Measurements from ENCODE around the gene BCAP29.

Gene BCAP29

DNA sequence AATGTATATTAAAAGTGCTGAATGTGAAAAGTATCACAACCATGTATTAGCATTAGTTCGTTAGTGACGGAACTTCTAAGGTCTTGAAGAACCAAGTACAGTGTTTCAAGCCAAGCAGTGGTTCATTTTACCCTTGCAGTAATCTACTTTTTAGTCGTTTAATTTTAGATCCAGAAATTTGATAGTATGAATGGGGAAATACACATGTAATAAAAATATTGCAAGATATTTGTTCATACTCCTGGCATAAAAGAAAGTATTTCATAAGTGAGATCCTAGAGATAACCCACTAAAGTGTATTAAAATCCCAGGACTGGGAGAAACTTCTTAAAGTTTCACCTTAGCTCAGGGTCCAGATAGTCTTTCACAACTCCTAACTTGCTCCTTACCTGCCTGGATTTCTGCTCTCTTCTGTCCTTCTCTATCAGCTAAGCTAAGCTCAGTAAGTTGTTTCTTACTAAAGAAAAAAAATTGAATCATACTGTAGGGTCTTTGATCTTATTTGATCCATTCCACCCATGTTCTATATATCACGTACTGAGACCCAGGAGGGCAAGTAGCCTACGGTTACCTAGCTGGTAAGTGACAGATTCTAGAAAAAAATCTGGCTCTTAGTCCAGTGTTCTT lies 1.5 kb downstream of the BCAP29 start:
- no peak for TF ChIP-seq CTCF (IDR thresholded peaks at IDR 0.05; ENCODE audit: control insufficient read depth, insufficient read depth, low read depth, low read length, missing control alignments)
- DNase-seq (ENCODE audit: low read depth): no peak
- no peak overlapping the region; the same call in 1 of the 2 replicates for H3K4me3 ChIP-seq (ENCODE audit: control insufficient read depth, low read depth, low read length)

DNA sequence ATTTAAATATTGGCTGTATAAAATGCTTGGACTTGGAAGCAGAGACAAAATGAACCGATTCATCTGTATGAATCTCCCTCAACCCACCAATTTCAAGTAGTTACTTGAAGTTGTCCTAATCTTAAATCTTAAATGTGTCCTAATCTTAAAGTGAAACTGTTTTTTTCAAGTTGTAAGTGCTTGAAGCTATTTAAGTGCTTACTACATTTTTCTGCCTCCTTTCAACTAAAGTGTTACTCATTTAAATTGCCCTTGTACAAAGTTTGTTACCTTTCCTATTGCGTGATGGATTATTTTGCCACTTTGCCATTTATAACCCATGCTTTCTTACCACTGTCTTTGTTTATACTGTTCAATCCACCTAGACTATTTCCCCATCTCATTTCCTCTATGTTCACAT lies 2.8 kb downstream of the BCAP29 start:
- no peak for TF ChIP-seq CTCF (IDR thresholded peaks at IDR 0.05; ENCODE audit: control insufficient read depth, insufficient read depth, low read depth, low read length, missing control alignments)
- no peak overlapping the region for H3K4me3 ChIP-seq (ENCODE audit: control insufficient read depth, low read depth, low read length)
- DNase-seq (ENCODE audit: low read depth): no peak

DNA sequence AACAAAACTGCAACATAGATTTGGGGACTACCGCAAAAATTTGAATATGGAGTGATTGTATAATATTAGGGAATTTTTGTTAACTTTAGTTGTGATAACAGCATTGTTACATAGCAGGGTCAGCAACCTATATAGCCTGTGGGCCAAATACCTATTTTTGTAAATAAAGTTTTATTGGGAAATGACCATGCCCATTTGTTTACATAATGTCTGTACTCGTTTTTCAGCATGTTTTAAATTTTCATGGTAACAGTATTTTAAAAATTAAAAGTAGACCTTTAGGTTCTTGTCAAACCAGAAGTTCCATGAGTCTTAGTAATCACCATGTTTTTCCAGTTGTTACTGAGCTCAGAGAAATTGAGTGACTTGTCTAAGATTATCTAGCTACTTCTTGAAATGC lies 4.7 kb downstream of the BCAP29 start:
- H3K4me3 ChIP-seq (ENCODE audit: control insufficient read depth, low read depth, low read length): no peak overlapping the region
- no peak for TF ChIP-seq CTCF (IDR thresholded peaks at IDR 0.05; ENCODE audit: control insufficient read depth, insufficient read depth, low read depth, low read length, missing control alignments)
- no peak for DNase-seq (ENCODE audit: low read depth)

DNA sequence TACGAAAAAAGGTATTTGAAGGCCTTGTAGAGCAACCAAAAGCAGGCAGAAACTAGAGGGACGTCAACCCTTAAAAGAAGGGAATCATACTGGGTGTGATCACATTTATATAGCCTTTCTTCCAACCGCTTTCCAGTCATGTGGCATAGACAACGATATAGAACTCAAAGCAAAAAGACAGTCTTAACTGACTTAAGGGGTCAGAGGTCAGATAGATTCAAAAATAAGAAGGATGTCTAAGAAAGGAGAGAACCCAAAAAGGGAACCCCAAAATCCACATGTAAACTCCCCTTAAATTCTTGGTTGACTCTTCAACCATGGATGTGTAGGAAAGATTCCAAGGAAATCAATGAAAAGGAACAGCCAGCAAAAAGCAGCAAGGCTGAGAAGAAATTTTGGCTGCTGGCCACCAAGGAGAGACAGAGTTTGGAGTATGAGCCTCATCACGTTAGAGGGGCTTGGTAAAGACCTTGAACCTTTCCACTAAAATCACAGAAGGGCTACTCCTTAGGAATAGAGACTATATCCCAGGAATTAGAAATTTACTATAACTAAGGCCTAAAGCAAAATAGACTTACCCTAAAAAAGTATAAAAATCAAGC lies 8.6 kb downstream of the BCAP29 start:
- no peak for TF ChIP-seq CTCF (IDR thresholded peaks at IDR 0.05; ENCODE audit: control insufficient read depth, insufficient read depth, low read depth, low read length, missing control alignments)
- DNase-seq (ENCODE audit: low read depth): no peak
- no peak overlapping the region for H3K4me3 ChIP-seq (ENCODE audit: control insufficient read depth, low read depth, low read length)

DNA sequence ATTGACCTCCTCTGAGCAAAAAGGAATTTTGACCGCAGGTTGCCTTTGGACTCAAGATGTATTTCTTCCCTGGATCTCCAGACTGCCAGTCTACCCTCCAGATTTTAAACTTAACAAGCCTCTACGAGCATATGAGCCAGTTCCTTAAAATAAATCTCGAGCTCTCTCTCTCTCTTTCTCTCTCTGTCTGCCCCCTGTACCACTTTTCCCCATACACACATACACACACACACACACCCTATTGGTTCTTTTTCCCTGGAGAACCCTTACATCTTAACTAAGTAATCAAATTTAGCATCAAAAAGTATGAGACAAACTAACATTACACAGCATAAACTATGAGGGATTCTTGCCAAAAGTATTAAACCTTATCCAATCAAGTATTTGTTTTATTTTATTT lies 11.4 kb downstream of the BCAP29 start:
- DNase-seq (ENCODE audit: low read depth): no peak
- no peak for TF ChIP-seq CTCF (IDR thresholded peaks at IDR 0.05; ENCODE audit: control insufficient read depth, insufficient read depth, low read depth, low read length, missing control alignments)
- no peak overlapping the region for H3K4me3 ChIP-seq (ENCODE audit: control insufficient read depth, low read depth, low read length)

- DNase-seq (ENCODE audit: low read depth): peak; percentile 57
- H3K4me3 ChIP-seq (ENCODE audit: control insufficient read depth, low read depth, low read length): no peak overlapping the region
- TF ChIP-seq CTCF (IDR thresholded peaks at IDR 0.05; ENCODE audit: control insufficient read depth, insufficient read depth, low read depth, low read length, missing control alignments): no peak
Observed at GRCh38 chr7:107592361-107593024, 12.4 kb downstream of the BCAP29 start.

Measured in AG09309 (cell line).